ENCODE results near the gene OST4. TPM values are rescaled to one million over a fixed set of nuclear protein-coding genes. Genes with fewer than 3 reads are reported as not detected.

OST4 gene
- total and polyA plus RNA-seq, 2 donors = 273 to 386 TPM

- no peak for DNase-seq (ENCODE audit: extremely low spot score)
- Histone ChIP-seq H3K36me3 (ENCODE audit: insufficient read depth) (peaks cover 4% of the 10 kb centered on the region), H3K4me3 (ENCODE audit: low read depth, low read length) (no peak overlapping the region), H3K4me1 (ENCODE audit: insufficient read depth) (no peaks in the 10 kb centered on the region), H3K27ac (ENCODE audit: low read depth) (no peak overlapping the region)
- WGBS = 88% methylated on average over 24 of the region's 24 CpGs
Observed at GRCh38 chr2:27025861-27026851, 45.3 kb downstream of the OST4 start.

- no peak overlapping the region for H3K27ac ChIP-seq (ENCODE audit: low read depth)
Observed at GRCh38 chr2:27025281-27025800, 46.1 kb downstream of the OST4 start.

GRCh38 chr2:27024812-27025211 lies 46.6 kb downstream of the OST4 start:
- no peak overlapping the region for H3K27ac ChIP-seq (ENCODE audit: low read depth)
- no peaks in the 10 kb centered on the region for H3K4me1 ChIP-seq (ENCODE audit: insufficient read depth)
- no peak overlapping the region for H3K4me3 ChIP-seq (ENCODE audit: low read depth, low read length)
- DNase-seq (ENCODE audit: extremely low spot score) = no peak
- 87% methylated on average over 12 of the region's 12 CpGs for WGBS
- peaks cover 4% of the 10 kb centered on the region for H3K36me3 ChIP-seq (ENCODE audit: insufficient read depth)

More at GRCh38 chr2:27025281-27025800, 46.1 kb downstream of the OST4 start:
- WGBS = 91% methylated on average over 13 of the region's 13 CpGs
- H3K4me3 ChIP-seq (ENCODE audit: low read depth, low read length) = no peak overlapping the region
- no peak for DNase-seq (ENCODE audit: extremely low spot score)
- H3K4me1 ChIP-seq (ENCODE audit: insufficient read depth) = no peaks in the 10 kb centered on the region
- H3K36me3 ChIP-seq (ENCODE audit: insufficient read depth) = peaks cover 4% of the 10 kb centered on the region

GRCh38 chr2:27024188-27024587 lies 47.3 kb downstream of the OST4 start:
- peaks cover 4% of the 10 kb centered on the region for H3K36me3 ChIP-seq (ENCODE audit: insufficient read depth)
- no peaks in the 10 kb centered on the region for H3K4me1 ChIP-seq (ENCODE audit: insufficient read depth)
- no peak for DNase-seq (ENCODE audit: extremely low spot score)

GRCh38 chr2:27023740-27024139 lies 47.7 kb downstream of the OST4 start:
- no peak overlapping the region for H3K27ac ChIP-seq (ENCODE audit: low read depth)
- peaks cover 4% of the 10 kb centered on the region for H3K36me3 ChIP-seq (ENCODE audit: insufficient read depth)
- WGBS = 92% methylated on average over 7 of the region's 7 CpGs
- no peak for DNase-seq (ENCODE audit: extremely low spot score)
- H3K4me1 ChIP-seq (ENCODE audit: insufficient read depth) = no peaks in the 10 kb centered on the region
- no peak overlapping the region for H3K4me3 ChIP-seq (ENCODE audit: low read depth, low read length)

More at GRCh38 chr2:27024188-27024587, 47.3 kb downstream of the OST4 start:
- H3K27ac ChIP-seq (ENCODE audit: low read depth) = no peak overlapping the region
- WGBS = 77% methylated on average over 18 of the region's 18 CpGs
- no peak overlapping the region for H3K4me3 ChIP-seq (ENCODE audit: low read depth, low read length)

- no peaks in the 10 kb centered on the region for H3K4me1 ChIP-seq (ENCODE audit: insufficient read depth)
- no peak overlapping the region for H3K27ac ChIP-seq (ENCODE audit: low read depth)
- WGBS = 76% methylated on average over 11 of the region's 11 CpGs
- peaks cover 3% of the 10 kb centered on the region for H3K36me3 ChIP-seq (ENCODE audit: insufficient read depth)
- no peak overlapping the region for H3K4me3 ChIP-seq (ENCODE audit: low read depth, low read length)
- DNase-seq (ENCODE audit: extremely low spot score) = no peak
Observed at GRCh38 chr2:27021253-27022049, 50.0 kb downstream of the OST4 start.

Other genes with a start within 250 kb of the OST4 start
- 1.2 TPM for gene DPYSL5, start 223.5 kb downstream of the OST4 start, total RNA-seq
- 0.43 TPM for gene DPYSL5, start 223.5 kb downstream of the OST4 start, polyA plus RNA-seq
- gene MAPRE3, start 101.0 kb downstream of the OST4 start, total RNA-seq = 3.2 TPM
- gene MAPRE3, start 101.0 kb downstream of the OST4 start, polyA plus RNA-seq = 24.4 TPM
- 54.4 TPM for gene TMEM214, start 38.7 kb downstream of the OST4 start, total RNA-seq
- gene TMEM214, start 38.7 kb downstream of the OST4 start, polyA plus RNA-seq = 49.8 TPM
- gene AGBL5, start 20.0 kb downstream of the OST4 start, total RNA-seq = 12.0 TPM
- gene AGBL5, start 20.0 kb downstream of the OST4 start, polyA plus RNA-seq = 31.0 TPM
- gene EMILIN1, start 7.0 kb upstream of the OST4 start, total RNA-seq = 122 TPM
- 347 TPM for gene EMILIN1, start 7.0 kb upstream of the OST4 start, polyA plus RNA-seq
- 1.7 TPM for gene KHK, start 15.1 kb upstream of the OST4 start, total RNA-seq
- 6.8 TPM for gene KHK, start 15.1 kb upstream of the OST4 start, polyA plus RNA-seq
- gene CGREF1, start 47.5 kb upstream of the OST4 start, total RNA-seq = 4.1 TPM
- gene CGREF1, start 47.5 kb upstream of the OST4 start, polyA plus RNA-seq = 1.0 TPM
- gene ABHD1, start 52.2 kb upstream of the OST4 start, total RNA-seq = not detected
- gene ABHD1, start 52.2 kb upstream of the OST4 start, polyA plus RNA-seq = 0.35 TPM
- 20.5 TPM for gene PREB, start 63.0 kb upstream of the OST4 start, total RNA-seq
- 49.1 TPM for gene PREB, start 63.0 kb upstream of the OST4 start, polyA plus RNA-seq
- gene PRR30, start 67.8 kb upstream of the OST4 start, total RNA-seq = not detected
- gene PRR30, start 67.8 kb upstream of the OST4 start, polyA plus RNA-seq = not detected
- 0.85 TPM for gene TCF23, start 77.3 kb upstream of the OST4 start, total RNA-seq
- gene TCF23, start 77.3 kb upstream of the OST4 start, polyA plus RNA-seq = 0.08 TPM
- 134 TPM for gene ATRAID, start 140.4 kb upstream of the OST4 start, total RNA-seq
- gene ATRAID, start 140.4 kb upstream of the OST4 start, polyA plus RNA-seq = 174 TPM
- gene SLC5A6, start 140.6 kb upstream of the OST4 start, total RNA-seq = 8.2 TPM
- 17.7 TPM for gene SLC5A6, start 140.6 kb upstream of the OST4 start, polyA plus RNA-seq
- 27.3 TPM for gene CAD, start 145.7 kb upstream of the OST4 start, total RNA-seq
- gene CAD, start 145.7 kb upstream of the OST4 start, polyA plus RNA-seq = 23.4 TPM
- gene SLC30A3, start 191.4 kb upstream of the OST4 start, total RNA-seq = 0.53 TPM
- 0.04 TPM for gene SLC30A3, start 191.4 kb upstream of the OST4 start, polyA plus RNA-seq
- 0.42 TPM for gene DNAJC5G, start 203.8 kb upstream of the OST4 start, total RNA-seq
- not detected for gene DNAJC5G, start 203.8 kb upstream of the OST4 start, polyA plus RNA-seq
- 2.6 TPM for gene TRIM54, start 210.8 kb upstream of the OST4 start, total RNA-seq
- gene TRIM54, start 210.8 kb upstream of the OST4 start, polyA plus RNA-seq = 0.04 TPM
- 1.1 TPM for gene UCN, start 236.8 kb upstream of the OST4 start, total RNA-seq
- 1.5 TPM for gene UCN, start 236.8 kb upstream of the OST4 start, polyA plus RNA-seq